ENCODE results near the gene RNPC3. TPM values are rescaled to one million over a fixed set of nuclear protein-coding genes. Genes with fewer than 3 reads are reported as not detected.
"Not testable (repeated sequence)": the region's sequence is repeated elsewhere in the genome, so short reads cannot be mapped to it uniquely, and the experiment has no call there.

Gene RNPC3
- total RNA-seq, 1 donor, result 19.9 TPM

DNA sequence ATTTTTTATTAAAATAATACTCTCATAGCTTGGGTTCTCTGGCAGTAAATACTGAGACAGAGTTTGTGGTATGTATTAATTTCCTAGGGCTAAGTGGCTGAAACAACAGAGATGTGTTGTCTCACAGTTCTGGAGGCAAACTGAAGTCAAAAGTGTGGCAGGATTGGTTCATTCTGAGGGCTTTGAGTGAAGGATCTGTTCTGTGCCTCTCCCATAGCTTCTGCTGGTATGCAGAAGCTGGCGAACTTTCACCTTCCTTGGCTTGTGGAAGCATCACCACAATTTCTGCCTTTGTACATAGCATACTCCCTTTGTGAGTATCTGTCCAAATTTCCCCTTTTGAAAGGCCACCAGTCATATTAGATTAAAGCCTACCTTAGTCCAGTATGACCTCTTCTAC is 21.0 kb downstream of the RNPC3 start:
- no peak for DNase-seq (ENCODE audit: low read depth)
- no peak overlapping the region for H3K4me3 ChIP-seq (ENCODE audit: low read depth, low read length)
- TF ChIP-seq, protein P1, sequence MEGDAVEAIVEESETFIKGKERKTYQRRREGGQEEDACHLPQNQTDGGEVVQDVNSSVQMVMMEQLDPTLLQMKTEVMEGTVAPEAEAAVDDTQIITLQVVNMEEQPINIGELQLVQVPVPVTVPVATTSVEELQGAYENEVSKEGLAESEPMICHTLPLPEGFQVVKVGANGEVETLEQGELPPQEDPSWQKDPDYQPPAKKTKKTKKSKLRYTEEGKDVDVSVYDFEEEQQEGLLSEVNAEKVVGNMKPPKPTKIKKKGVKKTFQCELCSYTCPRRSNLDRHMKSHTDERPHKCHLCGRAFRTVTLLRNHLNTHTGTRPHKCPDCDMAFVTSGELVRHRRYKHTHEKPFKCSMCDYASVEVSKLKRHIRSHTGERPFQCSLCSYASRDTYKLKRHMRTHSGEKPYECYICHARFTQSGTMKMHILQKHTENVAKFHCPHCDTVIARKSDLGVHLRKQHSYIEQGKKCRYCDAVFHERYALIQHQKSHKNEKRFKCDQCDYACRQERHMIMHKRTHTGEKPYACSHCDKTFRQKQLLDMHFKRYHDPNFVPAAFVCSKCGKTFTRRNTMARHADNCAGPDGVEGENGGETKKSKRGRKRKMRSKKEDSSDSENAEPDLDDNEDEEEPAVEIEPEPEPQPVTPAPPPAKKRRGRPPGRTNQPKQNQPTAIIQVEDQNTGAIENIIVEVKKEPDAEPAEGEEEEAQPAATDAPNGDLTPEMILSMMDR (IDR thresholded peaks at IDR 0.05; ENCODE audit: insufficient read depth, low read length), result no peak

DNA sequence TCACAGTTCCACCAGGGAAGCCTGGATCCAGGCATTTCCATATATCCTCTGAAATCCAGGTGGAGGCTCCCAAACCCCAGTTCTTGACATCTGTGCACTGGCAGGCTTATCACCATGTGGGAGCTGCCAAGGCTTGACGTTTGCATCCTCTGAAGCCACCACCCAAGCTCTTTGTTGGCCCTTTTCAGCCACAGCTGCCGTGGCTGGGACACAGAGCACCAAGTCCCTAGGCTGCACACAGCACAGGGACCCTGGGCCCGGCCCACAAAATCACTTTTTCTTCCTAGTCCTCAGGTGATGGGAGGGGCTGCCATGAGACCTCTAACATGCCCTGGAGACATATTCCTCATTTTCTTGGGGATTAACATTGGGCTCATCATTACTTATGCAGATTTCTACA is 22.3 kb downstream of the RNPC3 start:
- TF ChIP-seq, protein P1 (IDR thresholded peaks at IDR 0.05; ENCODE audit: insufficient read depth, low read length), result no peak
- DNase-seq (ENCODE audit: low read depth), result no peak
- no peak overlapping the region for H3K4me3 ChIP-seq (ENCODE audit: low read depth, low read length)

DNA sequence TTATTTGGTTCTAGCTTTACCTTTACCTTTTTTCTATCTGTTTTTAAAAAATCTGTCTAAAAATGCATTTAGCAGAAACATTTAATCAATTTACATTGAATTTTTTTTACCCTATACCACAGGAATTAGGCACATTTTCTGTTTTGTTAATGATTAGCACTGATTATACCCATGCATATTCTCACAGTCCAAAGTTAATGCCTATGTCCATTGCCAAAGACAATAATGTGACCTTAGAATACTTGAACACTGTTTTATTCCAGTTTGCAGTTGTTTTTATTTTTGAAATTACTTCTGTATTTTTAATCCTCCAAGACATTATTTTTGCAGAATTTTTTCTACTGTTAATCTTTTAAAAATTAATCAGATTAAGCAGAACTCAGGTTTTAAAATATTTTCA is 34.9 kb downstream of the RNPC3 start:
- no peak overlapping the region for H3K4me3 ChIP-seq (ENCODE audit: low read depth, low read length)
- DNase-seq (ENCODE audit: low read depth), result no peak
- TF ChIP-seq, protein P1 (IDR thresholded peaks at IDR 0.05; ENCODE audit: insufficient read depth, low read length), result no peak

DNA sequence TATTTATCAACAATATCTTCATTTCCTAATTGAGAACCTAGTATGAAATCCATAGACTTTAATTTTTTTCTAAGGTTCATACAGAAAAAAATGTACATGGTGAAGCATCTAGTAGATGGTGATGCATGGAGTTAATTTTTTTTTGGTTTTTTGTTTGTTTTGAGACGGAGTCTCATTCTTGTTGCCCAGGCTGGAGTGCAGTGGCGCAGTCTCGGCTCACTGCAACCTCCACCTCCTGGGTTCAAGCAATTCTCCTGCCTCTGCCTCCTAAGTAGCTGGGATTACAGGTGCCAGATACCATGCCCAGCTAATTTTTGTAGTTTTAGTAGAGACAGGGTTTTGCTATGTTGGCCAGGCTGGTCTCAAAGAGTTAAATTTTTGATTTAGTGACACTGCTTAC is 35.6 kb downstream of the RNPC3 start:
- not testable (repeated sequence) for DNase-seq (ENCODE audit: low read depth); H3K4me3 ChIP-seq (ENCODE audit: low read depth, low read length)

DNA sequence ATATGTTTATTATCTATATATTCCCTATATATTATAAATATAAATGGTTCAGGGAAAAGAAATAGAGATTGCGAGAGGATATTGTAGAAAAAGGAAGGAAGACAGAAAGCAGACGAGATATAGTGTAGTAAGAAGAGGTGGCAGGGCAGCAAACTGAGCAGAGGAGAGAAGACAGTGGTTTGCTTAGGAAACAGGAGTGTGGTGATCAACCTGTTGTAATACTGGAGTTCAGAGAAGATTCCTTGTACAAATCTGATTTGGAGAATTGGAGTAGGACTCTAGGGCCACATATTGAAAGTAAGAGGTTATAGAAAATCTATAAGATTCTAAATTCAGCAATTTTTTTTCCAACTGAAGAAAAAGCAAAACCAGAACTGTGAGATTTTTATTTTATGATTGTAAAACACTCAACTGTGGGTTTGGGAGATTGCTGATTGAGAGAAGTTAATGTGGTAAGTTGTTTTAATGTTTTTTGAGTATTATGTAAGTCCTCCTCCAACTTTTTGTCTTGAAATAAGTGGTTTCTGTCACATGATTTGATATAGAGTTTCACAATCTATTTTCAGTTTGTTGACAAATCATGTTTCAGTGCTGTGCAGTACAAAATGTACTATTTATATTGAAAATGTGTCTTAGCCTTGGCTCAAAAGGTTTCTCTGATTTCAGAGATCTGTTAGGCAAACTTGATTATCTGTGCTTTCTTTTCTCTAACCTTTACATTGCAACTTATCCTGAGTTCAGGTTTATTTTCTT is 36.3 kb downstream of the RNPC3 start:
- DNase-seq (ENCODE audit: low read depth), result peak; percentile 16
- no peak overlapping the region for H3K4me3 ChIP-seq (ENCODE audit: low read depth, low read length)
- TF ChIP-seq, protein P1 (IDR thresholded peaks at IDR 0.05; ENCODE audit: insufficient read depth, low read length), result no peak

DNA sequence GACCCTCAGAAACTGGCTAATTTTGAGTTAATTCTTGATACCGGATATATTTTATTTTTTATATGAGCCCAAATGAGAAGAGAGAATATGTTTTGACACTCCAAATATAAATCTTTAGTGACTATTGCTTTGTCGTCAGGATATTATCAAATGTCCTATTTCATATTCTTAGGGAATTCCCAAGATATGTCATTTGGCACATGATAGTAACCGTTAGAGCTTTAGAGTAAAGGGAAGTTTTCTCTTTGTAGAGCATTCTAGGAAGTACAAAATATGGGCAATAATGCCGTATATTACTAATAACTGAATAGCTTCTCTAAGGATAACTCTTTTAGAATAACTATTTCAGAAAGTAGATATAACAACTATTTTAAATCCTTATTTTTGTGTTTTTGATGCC is 37.6 kb downstream of the RNPC3 start:
- TF ChIP-seq, protein P1 (IDR thresholded peaks at IDR 0.05; ENCODE audit: insufficient read depth, low read length), result no peak
- no peak overlapping the region for H3K4me3 ChIP-seq (ENCODE audit: low read depth, low read length)
- DNase-seq (ENCODE audit: low read depth), result no peak

DNA sequence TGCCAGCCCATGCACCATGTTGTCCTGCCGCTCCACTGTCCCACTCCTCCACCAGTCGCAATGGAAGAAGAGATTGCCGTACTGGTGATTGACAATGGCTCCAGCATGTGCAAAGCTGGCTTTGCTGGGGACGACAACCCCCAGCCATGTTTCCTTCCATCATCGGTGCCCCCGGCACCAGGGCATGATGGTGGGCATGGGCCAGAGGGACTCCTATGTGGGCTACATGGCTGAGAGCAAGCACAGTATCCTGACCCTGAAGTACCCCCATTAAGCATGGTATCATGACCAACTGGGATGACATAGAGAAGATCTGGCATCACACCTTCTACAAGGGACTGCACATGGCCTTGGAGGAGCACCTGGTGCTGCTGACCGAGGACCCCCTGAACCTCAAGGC is 44.0 kb downstream of the RNPC3 start:
- DNase-seq (ENCODE audit: low read depth), result no peak
- H3K4me3 ChIP-seq (ENCODE audit: low read depth, low read length), result no peak overlapping the region
- TF ChIP-seq, protein P1 (IDR thresholded peaks at IDR 0.05; ENCODE audit: insufficient read depth, low read length), result no peak

DNA sequence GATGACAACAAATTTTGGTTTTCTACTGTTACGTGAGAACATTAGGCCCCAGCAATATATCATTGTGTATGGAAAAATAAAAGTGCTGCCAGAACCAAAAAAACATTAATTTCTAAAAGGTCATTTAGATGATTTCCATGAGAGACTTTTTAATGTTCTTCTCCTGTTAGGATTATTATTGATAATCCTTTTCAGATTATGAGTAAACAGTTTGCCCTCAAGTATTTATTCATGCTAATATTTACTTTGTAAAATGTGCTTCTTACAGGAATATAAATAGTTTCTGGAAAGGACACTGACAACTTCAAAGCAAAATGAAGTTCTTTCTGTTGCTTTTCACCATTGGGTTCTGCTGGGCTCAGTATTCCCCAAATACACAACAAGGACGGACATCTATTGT is 45.8 kb downstream of the RNPC3 start, which contains the start of gene AMY2B:
TSS of gene AMY2B (plus strand) at position 301 of the 400 bp plus-strand sequence. CDS start at position 315, 14 bp downstream.
- H3K4me3 ChIP-seq (ENCODE audit: low read depth, low read length); DNase-seq (ENCODE audit: low read depth): not testable (repeated sequence)

Data from fibroblast of the aortic adventitia (primary cell).